Limb (tissue), 2 donors: ENCODE results near the gene SLC6A4.
"Not testable (repeated sequence)": the region's sequence is repeated elsewhere in the genome, so short reads cannot be mapped to it uniquely, and the experiment has no call there.

Experiments
- DNase-seq, 2 donors: peaks; one replicate each; pipeline ENCODE4 v3.0.0-alpha.2; 2016; ENCODE audit errors: extremely low spot score in 2 of 2

SLC6A4 gene

GRCh38 chr17:30174556-30174955 lies 60.9 kb downstream of the SLC6A4 start:
- DNase-seq, result no peak

- DNase-seq, result no peak
Observed at GRCh38 chr17:30173649-30174048, 61.8 kb downstream of the SLC6A4 start.

GRCh38 chr17:30172560-30172959 lies 62.9 kb downstream of the SLC6A4 start:
- no peak for DNase-seq

GRCh38 chr17:30170415-30170987 lies 65.0 kb downstream of the SLC6A4 start:
- DNase-seq, result no peak

GRCh38 chr17:30165960-30166359 lies 69.5 kb downstream of the SLC6A4 start:
- DNase-seq, result no peak

- no peak for DNase-seq
Observed at GRCh38 chr17:30165147-30165546, 70.3 kb downstream of the SLC6A4 start.

- DNase-seq, result no peak
Observed at GRCh38 chr17:30164531-30164930, 71.0 kb downstream of the SLC6A4 start.

GRCh38 chr17:30161601-30162000 lies 73.9 kb downstream of the SLC6A4 start:
- DNase-seq, result no peak

GRCh38 chr17:30160419-30161172 lies 74.9 kb downstream of the SLC6A4 start:
- no peak for DNase-seq

GRCh38 chr17:30158896-30159625 lies 76.4 kb downstream of the SLC6A4 start:
- DNase-seq, result no peak

- no peak for DNase-seq
Observed at GRCh38 chr17:30155389-30155788, 80.1 kb downstream of the SLC6A4 start.

- no peak for DNase-seq
Observed at GRCh38 chr17:30153463-30153862, 82.0 kb downstream of the SLC6A4 start.

GRCh38 chr17:30151471-30151870 lies 84.0 kb downstream of the SLC6A4 start:
- DNase-seq, result no peak

GRCh38 chr17:30148376-30148775 lies 87.1 kb downstream of the SLC6A4 start:
- DNase-seq, result no peak

- not testable (repeated sequence) for DNase-seq
Observed at GRCh38 chr17:30147860-30148259, 87.6 kb downstream of the SLC6A4 start.
